GM19240 (cell line): Measurements from ENCODE around the gene CYLD.
A peak's percentile ranks its signal among the peaks of the same experiment; 100 is the strongest.

Experiments
- DNase-seq: peaks from one replicate; pipeline ENCODE4 v3.0.0; 2011; ENCODE audit warnings: low spot score; ENCODE audit not compliant: insufficient read length

Gene CYLD

DNA sequence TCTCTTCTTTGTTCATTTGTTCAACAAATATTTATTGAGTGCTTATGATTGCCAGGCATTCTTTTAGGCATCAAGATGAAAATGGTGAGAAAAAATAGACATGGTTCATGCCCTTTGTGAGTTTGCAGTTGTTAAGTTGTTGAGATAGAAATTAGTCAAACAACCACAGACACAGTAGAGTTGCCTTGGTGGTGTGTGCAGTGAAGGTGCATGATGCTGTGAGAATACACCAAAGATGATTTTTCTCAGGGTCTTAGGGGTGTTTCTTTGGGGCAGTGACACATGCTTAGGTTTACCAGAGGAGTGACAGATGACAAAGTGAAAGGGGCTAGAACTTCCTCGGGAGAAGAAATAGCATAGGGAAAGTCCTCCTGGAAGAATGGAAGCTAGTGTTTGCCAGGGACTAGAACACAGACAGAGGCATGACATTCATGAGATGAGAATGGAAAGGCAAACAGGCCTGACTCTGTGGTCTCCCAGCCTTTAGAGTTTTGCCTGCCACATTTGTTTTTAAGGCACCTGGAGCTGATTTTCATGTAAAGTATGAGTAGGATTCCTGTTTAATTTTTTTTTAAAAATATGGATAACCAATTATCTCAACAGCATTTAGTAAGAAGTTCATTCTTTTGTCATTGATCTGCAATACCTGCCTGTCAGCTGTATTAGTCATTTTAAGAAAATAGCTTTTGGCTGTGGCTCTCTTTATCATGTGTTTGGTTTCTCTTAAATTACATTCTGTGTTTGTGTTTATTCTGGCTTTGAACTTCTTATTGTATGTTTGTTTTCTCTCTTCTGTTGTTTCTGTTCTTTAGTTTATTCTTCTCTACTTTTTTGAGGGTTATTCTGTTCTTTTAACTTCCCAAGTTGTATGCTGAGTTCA, 36.6 kb downstream of the CYLD start:
- no peak for DNase-seq

- no peak for DNase-seq
These were observed 39.2 kb downstream of the CYLD start for GRCh38 chr16:50781043-50781442.

- no peak for DNase-seq
These were observed 39.6 kb downstream of the CYLD start for GRCh38 chr16:50781518-50781917.

- no peak for DNase-seq
These were observed 47.9 kb downstream of the CYLD start for GRCh38 chr16:50789757-50790156.

GRCh38 chr16:50791522-50791921, 49.6 kb downstream of the CYLD start:
- no peak for DNase-seq

GRCh38 chr16:50796829-50797228, 54.9 kb downstream of the CYLD start:
- no peak for DNase-seq

GRCh38 chr16:50797456-50797855, 55.6 kb downstream of the CYLD start:
- no peak for DNase-seq

GRCh38 chr16:50800074-50800473, 58.2 kb downstream of the CYLD start:
- no peak for DNase-seq

DNA sequence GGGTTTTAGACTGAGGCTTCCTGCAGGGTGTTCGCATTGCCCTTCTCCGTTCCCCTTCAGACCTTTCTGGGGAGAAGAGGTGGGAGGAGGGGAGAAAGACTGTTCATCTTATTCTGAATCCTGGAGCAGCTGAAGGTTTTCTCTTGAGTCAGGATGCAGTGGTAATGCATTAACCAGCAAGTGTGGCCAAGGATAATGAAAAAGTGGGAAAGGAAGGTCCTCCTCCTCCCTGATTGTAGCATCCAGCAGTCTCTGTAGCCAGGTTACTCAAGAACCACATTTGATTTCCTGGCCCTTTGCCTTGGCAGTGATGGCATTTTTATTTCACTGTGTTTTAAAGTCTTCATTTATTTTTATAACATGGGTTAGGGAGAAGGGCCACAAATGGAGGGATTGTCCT, 59.1 kb downstream of the CYLD start:
- no peak for DNase-seq

DNA sequence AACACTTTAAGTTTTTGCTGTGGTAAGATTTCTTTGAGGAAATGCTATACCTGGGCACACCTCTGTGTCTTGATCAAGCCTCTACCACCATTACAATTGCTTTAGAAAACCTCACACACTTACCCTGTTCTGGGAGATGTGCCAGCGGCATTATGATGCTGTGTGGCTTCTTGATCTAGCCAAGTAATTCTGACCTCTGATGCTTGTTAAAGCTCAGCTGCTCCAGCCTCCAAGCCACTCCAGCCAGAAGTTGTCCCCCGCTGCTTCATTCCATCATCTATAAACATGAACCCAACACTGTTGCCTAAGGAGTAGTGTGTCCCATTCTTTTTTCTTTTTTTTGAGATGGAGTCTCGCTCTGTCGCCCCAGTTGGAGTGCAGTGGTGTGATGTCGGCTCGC, 60.1 kb downstream of the CYLD start:
- DNase-seq, result no peak

- DNase-seq, result no peak
These were observed 61.1 kb downstream of the CYLD start for GRCh38 chr16:50802961-50803360.

DNA sequence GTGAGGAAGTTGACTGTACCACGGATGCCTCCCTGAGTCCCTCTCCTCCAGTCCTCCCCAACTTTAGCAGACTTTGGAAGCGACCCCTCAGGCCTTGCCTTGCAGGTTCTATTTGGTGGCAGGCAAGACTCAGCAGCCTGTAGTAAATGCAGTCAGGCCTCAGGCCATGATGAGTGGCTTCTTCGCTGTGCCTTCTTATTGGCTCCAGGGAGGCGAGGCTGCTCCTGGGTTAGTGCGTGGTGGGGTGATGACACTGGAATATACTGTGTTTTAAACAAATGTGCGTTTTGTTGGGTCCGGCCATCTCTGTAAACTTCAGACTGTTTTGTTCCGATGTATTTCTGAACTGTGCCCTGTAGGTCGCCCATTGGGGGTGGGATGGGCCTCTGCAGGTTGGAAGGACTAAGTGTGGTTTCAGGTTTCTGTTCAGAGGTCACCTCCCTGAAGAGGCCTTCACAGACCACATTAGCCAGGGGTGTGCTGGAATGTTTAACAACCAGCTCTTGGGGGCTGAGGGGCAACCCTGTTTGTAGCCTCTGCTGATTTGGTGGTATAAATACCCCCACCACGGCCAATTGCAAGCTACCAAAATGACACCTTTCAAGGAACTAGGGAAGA, 62.5 kb downstream of the CYLD start:
- DNase-seq, result no peak

- DNase-seq, result peak; percentile 86
These were observed 64.5 kb downstream of the CYLD start for GRCh38 chr16:50806099-50807062.

DNA sequence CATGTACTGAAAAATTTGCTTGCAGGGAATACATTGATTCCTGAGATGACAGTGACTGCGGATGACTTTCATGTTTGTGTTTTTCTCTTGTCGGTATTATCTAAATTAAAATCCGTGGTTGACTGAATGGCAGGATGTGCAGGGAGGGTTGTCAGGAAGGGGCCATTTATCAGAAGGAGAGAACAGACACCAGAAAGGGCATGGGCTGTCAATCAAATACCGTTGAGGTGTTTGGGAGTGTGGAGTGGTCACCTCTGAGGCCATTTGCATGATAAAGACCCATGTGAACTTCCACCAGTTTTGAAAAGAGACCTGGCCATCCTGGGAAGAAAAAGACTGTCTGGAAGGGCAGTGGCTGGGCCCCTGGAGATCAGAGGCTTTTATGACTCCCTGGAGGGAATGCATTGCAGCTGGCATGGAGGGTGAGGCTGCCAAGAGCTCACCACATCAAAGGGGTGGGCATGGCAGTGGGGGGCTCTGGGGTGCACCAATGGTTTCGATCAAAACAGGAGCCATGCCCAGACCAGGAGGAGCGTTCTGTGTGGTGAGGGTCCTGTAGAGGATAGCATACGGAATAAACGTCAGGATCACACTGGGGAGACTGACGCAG, 67.1 kb downstream of the CYLD start:
- no peak for DNase-seq

- no peak for DNase-seq
These were observed 67.7 kb downstream of the CYLD start for GRCh38 chr16:50809561-50809960.

- no peak for DNase-seq
These were observed 68.5 kb downstream of the CYLD start for GRCh38 chr16:50810241-50810965.

DNA sequence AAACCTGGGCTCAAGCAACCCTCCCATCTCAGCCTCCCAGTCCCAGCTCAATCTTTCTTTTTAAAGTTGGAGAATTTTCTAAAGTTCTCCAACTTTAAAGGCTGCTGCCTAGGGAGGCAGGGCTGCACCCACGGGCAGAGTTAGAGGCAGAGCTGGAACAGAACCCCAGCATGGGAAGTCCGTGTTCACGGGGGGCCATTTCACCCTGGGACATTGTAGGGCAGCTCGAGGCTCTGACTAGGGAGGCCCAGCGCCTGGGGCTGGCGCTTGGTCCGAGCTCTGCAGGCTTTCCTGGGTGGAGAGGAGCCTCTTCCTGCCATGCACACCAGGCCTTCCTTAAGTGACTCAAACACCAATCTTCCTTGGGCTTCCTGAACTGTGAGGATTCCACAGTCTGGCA, 70.2 kb downstream of the CYLD start:
- no peak for DNase-seq

- no peak for DNase-seq
These were observed 71.1 kb downstream of the CYLD start for GRCh38 chr16:50812876-50813466.

GRCh38 chr16:50814052-50814451, 72.2 kb downstream of the CYLD start:
- no peak for DNase-seq

DNA sequence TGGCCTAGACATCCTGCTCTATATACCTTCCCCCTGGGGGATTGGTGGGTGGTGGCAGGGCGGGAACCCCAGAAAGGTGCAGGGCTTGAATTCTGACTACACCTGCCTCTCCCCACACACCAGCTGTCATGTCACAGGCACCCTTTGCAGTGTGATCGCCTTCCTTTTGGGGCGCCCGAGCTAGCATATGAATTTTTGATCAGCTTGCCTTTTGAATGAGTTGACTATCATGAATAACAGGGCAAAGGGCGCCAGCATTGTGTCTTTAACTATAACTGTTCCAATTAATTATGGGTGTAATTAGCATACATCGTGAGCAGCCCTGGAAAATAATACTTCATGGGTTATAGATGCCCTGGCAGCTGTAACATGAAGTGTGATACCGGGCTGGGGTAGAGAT, 72.7 kb downstream of the CYLD start:
- DNase-seq, result no peak
